Dermis microvascular lymphatic vessel endothelial cell (primary cell): ENCODE measurements around the gene FAM81A. TPM values are rescaled to one million over a fixed set of nuclear protein-coding genes. Genes with fewer than 3 reads are reported as not detected.
"Not testable (repeated sequence)": the region's sequence is repeated elsewhere in the genome, so short reads cannot be mapped to it uniquely, and the experiment has no call there.

Experiments used
- DNase-seq, 2 donors: peaks; one replicate each; pipeline versions ENCODE4 v3.0.0 to v3.0.0-alpha.2; 2010; ENCODE audit warnings: low read depth in 2 of 2
- total RNA-seq: library from RNA; depleted of rRNA; stranded (reverse); fragments of >200 nt; gene quantifications from 2 replicates; pipeline ENCODE4 v1.2.1, GENCODE V29; 2014

Gene FAM81A
- total RNA-seq, 1 donor from 2014 or later = under 0.01 TPM

GRCh38 chr15:59484399-59484798 is 46.4 kb downstream of the FAM81A start:
- DNase-seq = no peak

- no peak for DNase-seq
These were observed 47.0 kb downstream of the FAM81A start for GRCh38 chr15:59485036-59485435.

GRCh38 chr15:59489485-59489884 is 51.5 kb downstream of the FAM81A start:
- not testable (repeated sequence) for DNase-seq

GRCh38 chr15:59491062-59491461 is 53.1 kb downstream of the FAM81A start:
- peak in 1 of 2 donors; percentile 78 for DNase-seq

GRCh38 chr15:59492389-59493377 is 54.7 kb downstream of the FAM81A start:
- peak; percentile 62 to 82 for DNase-seq

GRCh38 chr15:59501597-59501996 is 63.6 kb downstream of the FAM81A start:
- peak; percentile 51 to 71 for DNase-seq

GRCh38 chr15:59515190-59515589 is 77.2 kb downstream of the FAM81A start:
- no peak for DNase-seq

- DNase-seq = no peak
These were observed 78.9 kb downstream of the FAM81A start for GRCh38 chr15:59516655-59517461.

- DNase-seq = no peak
These were observed 81.3 kb downstream of the FAM81A start for GRCh38 chr15:59519329-59519728.

GRCh38 chr15:59521443-59521842 is 83.5 kb downstream of the FAM81A start:
- DNase-seq = no peak

GRCh38 chr15:59522988-59523461 is 85.0 kb downstream of the FAM81A start:
- no peak for DNase-seq

- no peak for DNase-seq
These were observed 85.7 kb downstream of the FAM81A start for GRCh38 chr15:59523702-59524101.

GRCh38 chr15:59524331-59524731 is 86.3 kb downstream of the FAM81A start:
- no peak for DNase-seq

- DNase-seq = not testable (repeated sequence)
These were observed 88.5 kb downstream of the FAM81A start for GRCh38 chr15:59526466-59526865.

- no peak for DNase-seq
These were observed 90.4 kb downstream of the FAM81A start for GRCh38 chr15:59528429-59528828.

- peak; percentile 36 to 81 for DNase-seq
These were observed 91.0 kb downstream of the FAM81A start for GRCh38 chr15:59528961-59529402.

GRCh38 chr15:59531066-59531675 is 93.2 kb downstream of the FAM81A start:
- DNase-seq = no peak

GRCh38 chr15:59532770-59533379 is 94.9 kb downstream of the FAM81A start:
- peak; percentile 18 to 47 for DNase-seq

- no peak for DNase-seq
These were observed 98.6 kb downstream of the FAM81A start for GRCh38 chr15:59536553-59536952.

GRCh38 chr15:59537403-59537802 is 99.4 kb downstream of the FAM81A start:
- DNase-seq = no peak

- no peak for DNase-seq
These were observed 100.5 kb downstream of the FAM81A start for GRCh38 chr15:59538494-59538893.
